MM.1S (cell line): ENCODE measurements around the gene RETSAT.

ENCODE experiments used
- DNase-seq: peaks from one replicate; pipeline ENCODE4 v3.0.0-alpha.2; 2015
- H2AFZ ChIP-seq: fragments of 300-600 bp; sonication (generic); 2 replicates; pipeline ENCODE4 v1.6.0; 2016; ENCODE audit warnings: antibody characterized with exemption, low read length
- H3F3A ChIP-seq: fragments of 300-600 bp; sonication (generic); 2 replicates; pipeline ENCODE4 v1.6.1; 2016; ENCODE audit warnings: mild to moderate bottlenecking, antibody characterized with exemption, low read length, moderate library complexity, mixed read lengths; ENCODE audit not compliant: insufficient read depth
- H3K27ac ChIP-seq: fragments of 300-600 bp; sonication (generic); 2 replicates; pipeline ENCODE4 v1.5.1; 2016; ENCODE audit warnings: mild to moderate bottlenecking, low read length
- H3K27me3 ChIP-seq: fragments of 300-600 bp; sonication (generic); replicated peaks from 2 replicates; pipeline ENCODE4 v1.6.0; 2016; ENCODE audit warnings: low read length; ENCODE audit not compliant: insufficient read depth
- H3K36me3 ChIP-seq: fragments of 300-600 bp; sonication (generic); replicated peaks from 2 replicates; pipeline ENCODE4 v1.6.1; 2016; ENCODE audit warnings: mild to moderate bottlenecking, low read length, mixed read lengths; ENCODE audit not compliant: insufficient read depth
- H3K4me1 ChIP-seq: fragments of 300-600 bp; sonication (generic); 2 replicates; pipeline ENCODE4 v1.6.1; 2016; ENCODE audit warnings: low read length, mixed read lengths
- H3K4me2 ChIP-seq: fragments of 300-600 bp; sonication (generic); 2 replicates; pipeline ENCODE4 v1.6.0; 2016; ENCODE audit warnings: low read depth, low read length
- H3K4me3 ChIP-seq: fragments of 300-600 bp; sonication (generic); 2 replicates; pipeline ENCODE4 v1.5.1; 2016; ENCODE audit warnings: low read length, mixed read lengths
- H3K79me2 ChIP-seq: fragments of 300-600 bp; sonication (generic); 2 replicates; pipeline ENCODE4 v1.6.1; 2016; ENCODE audit warnings: mixed run types, low read length, mixed read lengths
- H3K9ac ChIP-seq: fragments of 300-600 bp; sonication (generic); 2 replicates; pipeline ENCODE4 v1.6.1; 2016; ENCODE audit warnings: low read length, mixed read lengths
- H3K9me2 ChIP-seq: fragments of 300-600 bp; sonication (generic); replicated peaks from 2 replicates; pipeline ENCODE4 v1.6.1; 2016; ENCODE audit warnings: mild to moderate bottlenecking, low read length, mixed read lengths; ENCODE audit not compliant: insufficient read depth
- H3K9me3 ChIP-seq: fragments of 300-600 bp; sonication (generic); replicated peaks from 2 replicates; pipeline ENCODE4 v1.6.1; 2016; ENCODE audit warnings: mild to moderate bottlenecking, low read length, mixed read lengths; ENCODE audit not compliant: insufficient read depth
- H4K20me1 ChIP-seq: fragments of 300-600 bp; sonication (generic); 2 replicates; pipeline ENCODE4 v1.6.1; 2016; ENCODE audit warnings: mild to moderate bottlenecking, low read length, moderate library complexity, mixed read lengths; ENCODE audit not compliant: insufficient read depth
- EZH2 ChIP-seq: fragments of 300-600 bp; sonication (generic); optimal IDR thresholded peaks from 2 replicates; pipeline ENCODE3; 2017; ENCODE audit warnings: low read depth, mild to moderate bottlenecking, antibody characterized with exemption, low read length, mixed read lengths
- EZH2phosphoT487 ChIP-seq: fragments of 300-600 bp; sonication (generic); IDR thresholded peaks from 2 replicates; pipeline ENCODE4 v1.6.1; 2018; ENCODE audit warnings: antibody characterized with exemption, low read length
- TF ChIP-seq, protein P1 (sequence below): fragments of 300-600 bp; sonication (generic); IDR thresholded peaks from 2 replicates; pipeline ENCODE4 v1.5.1; 2016; ENCODE audit warnings: antibody characterized with exemption, low read length, mixed read lengths

Gene RETSAT

DNA sequence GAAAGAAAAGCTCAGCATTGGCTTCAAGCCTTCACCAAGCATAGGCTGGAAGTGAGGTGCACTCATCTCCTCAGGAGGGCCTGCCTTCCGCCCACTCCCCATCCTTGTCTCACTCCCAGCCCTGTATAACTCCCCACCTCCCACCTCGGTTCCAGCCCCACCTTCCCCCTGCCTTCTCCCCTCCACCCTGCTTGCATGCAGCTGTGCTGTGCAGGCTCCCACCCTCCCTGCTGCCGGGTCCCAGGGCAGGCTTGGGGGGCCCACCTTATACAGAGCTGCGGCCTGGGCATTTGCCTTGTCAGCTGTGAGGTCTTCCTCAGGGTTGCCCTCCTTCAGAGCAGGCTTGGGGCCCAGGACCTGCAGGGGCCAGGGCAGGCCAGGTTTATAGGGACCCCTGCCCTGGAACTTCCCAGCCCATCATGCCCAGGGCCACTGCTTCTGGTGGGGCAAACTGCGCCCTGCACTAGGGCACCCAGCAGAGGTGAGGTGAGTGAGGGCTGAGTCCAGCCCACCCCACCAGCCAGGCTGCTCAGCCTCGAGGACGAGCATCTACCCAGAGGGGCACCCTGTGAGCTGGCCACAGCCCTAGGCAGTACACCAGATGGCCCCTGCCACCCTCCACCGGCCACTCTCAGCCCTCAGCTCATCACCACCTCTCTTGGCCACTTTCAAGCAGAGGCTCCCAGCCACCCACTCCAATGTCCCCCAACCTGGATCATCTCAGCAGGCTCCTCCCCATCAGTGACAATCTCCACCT is 44.3 kb upstream of the RETSAT start:
- Histone ChIP-seq H3K4me1 (peaks cover 16% of the 10 kb centered on the region), H3K36me3 (no peaks in the 10 kb centered on the region), H3K27ac (no peak overlapping the region), H3K27me3 (no peaks in the 10 kb centered on the region), H3K9me3 (no peaks in the 10 kb centered on the region), H3K4me2 (no peak overlapping the region), H4K20me1 (no peaks in the 10 kb centered on the region), H3K4me3 (no peak overlapping the region), H3K9ac (no peak overlapping the region), H3K79me2 (no peaks in the 10 kb centered on the region), H3K9me2 (no peaks in the 10 kb centered on the region), H2AFZ (no peak overlapping the region), H3F3A (peaks cover 13% of the 10 kb centered on the region; the same call in 1 of the 2 replicates)
- TF ChIP-seq, protein P1, sequence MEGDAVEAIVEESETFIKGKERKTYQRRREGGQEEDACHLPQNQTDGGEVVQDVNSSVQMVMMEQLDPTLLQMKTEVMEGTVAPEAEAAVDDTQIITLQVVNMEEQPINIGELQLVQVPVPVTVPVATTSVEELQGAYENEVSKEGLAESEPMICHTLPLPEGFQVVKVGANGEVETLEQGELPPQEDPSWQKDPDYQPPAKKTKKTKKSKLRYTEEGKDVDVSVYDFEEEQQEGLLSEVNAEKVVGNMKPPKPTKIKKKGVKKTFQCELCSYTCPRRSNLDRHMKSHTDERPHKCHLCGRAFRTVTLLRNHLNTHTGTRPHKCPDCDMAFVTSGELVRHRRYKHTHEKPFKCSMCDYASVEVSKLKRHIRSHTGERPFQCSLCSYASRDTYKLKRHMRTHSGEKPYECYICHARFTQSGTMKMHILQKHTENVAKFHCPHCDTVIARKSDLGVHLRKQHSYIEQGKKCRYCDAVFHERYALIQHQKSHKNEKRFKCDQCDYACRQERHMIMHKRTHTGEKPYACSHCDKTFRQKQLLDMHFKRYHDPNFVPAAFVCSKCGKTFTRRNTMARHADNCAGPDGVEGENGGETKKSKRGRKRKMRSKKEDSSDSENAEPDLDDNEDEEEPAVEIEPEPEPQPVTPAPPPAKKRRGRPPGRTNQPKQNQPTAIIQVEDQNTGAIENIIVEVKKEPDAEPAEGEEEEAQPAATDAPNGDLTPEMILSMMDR, result no peak
- TF ChIP-seq EZH2 (no peak), EZH2phosphoT487 (no peak)
- DNase-seq, result no peak

DNA sequence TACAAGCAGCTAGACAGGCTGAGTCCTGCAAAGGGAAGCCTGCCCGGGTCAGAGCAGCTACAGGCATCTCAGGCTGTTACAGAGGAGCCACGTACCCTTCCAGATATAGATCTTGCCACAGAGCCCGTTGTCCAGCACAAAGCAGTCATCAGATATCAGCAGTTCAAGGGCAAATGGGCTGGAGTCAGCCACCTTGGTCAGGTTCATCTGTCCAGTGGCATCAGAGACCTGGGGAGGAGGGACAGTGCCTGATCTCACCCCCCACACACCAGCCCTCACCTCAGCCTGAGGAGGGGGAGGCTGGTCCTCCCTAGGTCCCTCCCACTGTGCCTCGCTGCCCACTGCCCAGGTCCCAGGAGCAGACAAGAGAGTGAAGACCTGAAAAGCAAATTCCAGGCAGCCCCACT is 43.6 kb upstream of the RETSAT start:
- no peaks in the 10 kb centered on the region for H3K36me3 ChIP-seq
- H3K4me2 ChIP-seq, result no peak overlapping the region

DNA sequence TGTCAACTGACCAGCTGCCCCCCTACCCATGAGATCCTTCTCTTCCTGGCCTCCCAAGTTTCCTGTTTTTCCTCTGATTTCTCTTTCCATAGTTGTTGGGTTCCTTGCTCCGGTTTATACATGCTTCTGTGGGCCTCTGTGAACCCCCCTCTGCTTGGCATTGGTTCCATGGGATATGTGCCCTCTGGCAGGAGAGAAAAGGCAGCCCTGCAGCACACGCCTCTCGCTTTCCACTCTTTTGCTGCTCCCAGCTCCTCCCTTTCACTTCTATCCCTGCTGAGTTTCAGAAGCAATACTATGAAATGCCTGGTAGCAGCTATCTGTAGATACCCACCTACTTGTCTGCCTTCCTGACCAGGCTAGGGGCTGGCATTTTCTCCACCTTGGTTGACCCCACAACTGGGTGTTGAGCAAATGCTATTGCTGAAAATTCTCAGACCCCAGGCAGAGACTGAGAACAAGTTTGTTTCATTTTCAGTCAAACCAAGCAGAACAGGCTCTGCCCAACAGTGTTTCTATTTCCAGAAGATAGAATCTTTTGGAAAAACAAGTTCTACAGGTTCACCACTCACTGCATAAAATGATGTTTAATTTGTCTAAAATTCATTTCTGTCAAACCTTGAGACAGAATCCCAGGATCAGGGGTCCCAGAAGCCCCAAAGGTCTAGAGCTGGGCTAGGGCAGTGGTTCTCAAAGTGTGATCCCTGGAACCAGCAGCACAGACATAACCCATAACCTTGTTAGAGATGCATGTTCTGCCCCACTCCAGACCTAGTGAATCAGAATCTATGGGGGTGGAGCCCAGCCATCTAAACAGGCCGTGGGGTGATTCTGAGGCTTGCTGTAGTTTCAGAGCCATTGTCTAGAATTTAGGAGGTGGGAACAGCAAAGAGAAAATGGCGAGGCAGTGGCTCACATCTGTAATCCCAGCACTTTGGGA is 42.5 kb upstream of the RETSAT start:
- peak overlapping the region; percentile 18; the same call in 1 of the 2 replicates for H3K4me2 ChIP-seq

More for the DNA sequence above, 43.6 kb upstream of the RETSAT start:
- no peak overlapping the region for H2AFZ ChIP-seq
- H3K27ac ChIP-seq, result no peak overlapping the region
- H3K27me3 ChIP-seq, result no peaks in the 10 kb centered on the region
- no peaks in the 10 kb centered on the region for H3K9me3 ChIP-seq
- no peaks in the 10 kb centered on the region for H3K9me2 ChIP-seq
- no peaks in the 10 kb centered on the region for H4K20me1 ChIP-seq
- no peaks in the 10 kb centered on the region for H3K79me2 ChIP-seq
- no peak overlapping the region for H3K4me3 ChIP-seq
- no peak overlapping the region for H3K9ac ChIP-seq
- no peak for DNase-seq
- TF ChIP-seq, protein P1, result no peak
- TF ChIP-seq EZH2phosphoT487, result no peak
- no peak for TF ChIP-seq EZH2
- H3F3A ChIP-seq, result peaks cover 13% of the 10 kb centered on the region; the same call in 1 of the 2 replicates
- peaks cover 16% of the 10 kb centered on the region for H3K4me1 ChIP-seq

More for the DNA sequence above, 42.5 kb upstream of the RETSAT start:
- TF ChIP-seq EZH2phosphoT487 (no peak), EZH2 (no peak)
- TF ChIP-seq, protein P1, result no peak
- no peak overlapping the region for H3K4me3 ChIP-seq
- H3K9me3 ChIP-seq, result no peaks in the 10 kb centered on the region
- no peak overlapping the region for H3K9ac ChIP-seq
- H3F3A ChIP-seq, result peaks cover 13% of the 10 kb centered on the region; the same call in 1 of the 2 replicates
- H3K27me3 ChIP-seq, result no peaks in the 10 kb centered on the region
- no peaks in the 10 kb centered on the region for H4K20me1 ChIP-seq
- DNase-seq, result peak; percentile 35
- H3K9me2 ChIP-seq, result no peaks in the 10 kb centered on the region
- no peaks in the 10 kb centered on the region for H3K79me2 ChIP-seq
- H3K36me3 ChIP-seq, result no peaks in the 10 kb centered on the region
- H2AFZ ChIP-seq, result peak overlapping the region; percentile 20; the same call in 1 of the 2 replicates
- H3K27ac ChIP-seq, result peak overlapping the region; percentile 36; the same call in 1 of the 2 replicates
- peaks cover 16% of the 10 kb centered on the region for H3K4me1 ChIP-seq
